PFSK-1 (cell line): ENCODE results near the gene TIMM10.

Experiments
- FOXP2 ChIP-seq: optimal IDR thresholded peaks from 2 replicates; pipeline ENCODE3; 2011; ENCODE audit warnings: borderline replicate concordance, control low read depth, inconsistent platforms; ENCODE audit not compliant: insufficient read depth; ENCODE audit errors: extremely low read length, extremely low read depth
- POLR2AphosphoS5 ChIP-seq: IDR thresholded peaks from 2 replicates; pipeline ENCODE4 v1.6.1; 2012; ENCODE audit warnings: low read depth, mild to moderate bottlenecking, control low read depth, low read length, moderate library complexity
- REST ChIP-seq, 2 experiments: IDR thresholded peaks; 2 replicates each; pipeline versions ENCODE4 v1.6.1 to v1.8.0; 2011 to 2012; ENCODE audit warnings: low read depth in 2 of 2, low read length in 2 of 2, control low read depth in 1 of 2, inconsistent platforms in 1 of 2, mild to moderate bottlenecking in 1 of 2, moderate library complexity in 1 of 2; ENCODE audit not compliant: insufficient read depth in 1 of 2
- SIN3A ChIP-seq: IDR thresholded peaks from 2 replicates; pipeline ENCODE4 v1.6.1; 2012; ENCODE audit warnings: mild to moderate bottlenecking, low read length, moderate library complexity, borderline replicate concordance; ENCODE audit not compliant: insufficient read depth
- TAF1 ChIP-seq: IDR thresholded peaks from 2 replicates; pipeline ENCODE4 v1.6.1; 2012; ENCODE audit warnings: low read length, control low read depth, borderline replicate concordance; ENCODE audit not compliant: insufficient read depth

TIMM10 gene

DNA sequence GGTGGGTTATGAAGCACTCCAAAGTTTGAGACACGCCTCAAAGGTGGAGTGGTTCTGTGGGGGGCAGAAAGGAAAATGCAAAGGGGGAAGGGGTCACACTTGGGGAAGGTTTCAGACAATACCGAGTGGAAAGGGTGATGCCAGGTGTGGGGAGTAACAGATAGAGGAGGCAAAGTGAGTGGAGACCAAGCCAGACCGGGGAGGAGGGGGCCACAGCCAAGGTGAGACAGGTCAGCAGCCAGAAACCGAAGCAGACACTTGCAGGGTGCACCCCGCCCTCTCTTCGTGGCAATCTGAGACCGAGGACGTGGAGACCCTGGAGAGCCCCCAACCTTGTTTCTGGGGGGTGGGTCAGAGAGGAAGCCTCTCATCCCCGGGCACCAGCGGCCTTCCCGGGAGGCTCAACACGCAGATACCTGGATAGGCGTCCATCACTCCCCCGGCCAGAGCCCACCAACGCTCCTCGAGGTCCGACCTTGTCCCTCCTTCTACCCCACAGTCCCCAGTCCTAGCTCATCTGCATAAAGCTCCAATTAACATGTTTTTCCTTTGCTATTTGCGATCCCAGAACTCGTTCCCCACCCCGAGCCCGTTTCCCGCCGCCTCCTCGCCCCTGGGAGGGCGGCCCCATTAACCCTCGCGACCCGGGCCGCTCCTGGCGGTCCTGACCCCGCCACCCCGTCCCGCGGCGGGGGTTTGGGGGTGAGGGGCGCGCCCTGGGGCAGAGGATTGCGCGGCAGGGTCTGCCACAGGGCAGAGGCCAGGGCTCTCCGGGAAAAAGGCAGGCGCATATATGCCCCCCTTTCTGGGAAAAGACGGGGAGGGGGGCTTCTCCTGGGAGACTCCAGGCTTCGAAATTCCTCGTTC lies 48.4 kb downstream of the TIMM10 start:
- TF ChIP-seq POLR2AphosphoS5 (no peak), TAF1 (no peak), FOXP2 (no peak), REST (IDR thresholded peaks at IDR 0.05; ENCODE audit: insufficient read depth in 1 of 2, low read depth in 2 of 2, low read length in 2 of 2) (no peak), SIN3A (no peak)

DNA sequence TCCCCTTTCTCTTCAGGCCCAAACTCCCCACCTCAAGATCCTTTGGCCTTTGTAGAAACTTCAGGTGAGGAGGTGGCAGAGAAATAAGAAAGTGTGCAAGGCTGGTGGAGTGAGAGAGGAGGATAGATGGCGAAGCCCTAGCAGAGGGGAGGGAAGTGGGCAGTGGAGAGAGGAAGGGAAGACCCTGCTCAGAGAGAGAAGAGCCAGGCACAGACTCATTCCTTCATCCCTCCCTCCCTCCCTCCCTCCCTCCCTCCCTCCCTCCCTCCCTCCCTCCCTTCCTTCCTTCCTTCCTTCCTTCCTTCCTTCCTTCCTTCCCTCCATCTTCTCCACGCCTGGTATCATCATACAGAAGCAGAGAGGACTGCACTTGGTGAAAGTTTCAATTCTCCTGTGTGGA lies 49.2 kb downstream of the TIMM10 start:
- TF ChIP-seq FOXP2 (no peak), TAF1 (no peak), REST (IDR thresholded peaks at IDR 0.05; ENCODE audit: insufficient read depth in 1 of 2, low read depth in 2 of 2, low read length in 2 of 2) (no peak), POLR2AphosphoS5 (no peak), SIN3A (no peak)

- TF ChIP-seq FOXP2, result no peak
- TF ChIP-seq REST (IDR thresholded peaks at IDR 0.05; ENCODE audit: insufficient read depth in 1 of 2, low read depth in 2 of 2, low read length in 2 of 2), result no peak
- no peak for TF ChIP-seq POLR2AphosphoS5
- TF ChIP-seq SIN3A, result no peak
- no peak for TF ChIP-seq TAF1
Measured at GRCh38 chr11:57480409-57481137, 50.0 kb downstream of the TIMM10 start.

DNA sequence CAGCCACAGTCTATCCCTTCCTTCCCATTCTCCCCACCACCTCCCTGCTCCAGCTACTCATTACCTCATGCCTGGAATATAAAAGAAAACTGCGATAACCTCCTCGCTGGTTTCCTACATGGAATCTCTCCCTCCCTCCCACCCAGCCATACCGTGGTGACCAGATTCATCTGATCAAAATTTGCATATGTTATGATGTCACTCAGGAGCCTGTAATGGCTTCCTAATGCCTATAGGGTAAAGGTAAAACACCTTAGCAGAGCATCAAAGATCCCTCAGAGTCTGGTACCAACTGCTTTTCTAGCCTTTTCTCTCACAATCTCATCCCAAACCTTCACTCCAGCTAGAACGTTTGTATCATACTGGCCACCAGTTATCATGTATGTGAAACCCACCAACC lies 50.6 kb downstream of the TIMM10 start:
- no peak for TF ChIP-seq TAF1
- no peak for TF ChIP-seq SIN3A
- TF ChIP-seq POLR2AphosphoS5, result no peak
- TF ChIP-seq REST (IDR thresholded peaks at IDR 0.05; ENCODE audit: insufficient read depth in 1 of 2, low read depth in 2 of 2, low read length in 2 of 2), result no peak
- TF ChIP-seq FOXP2, result no peak
